ENCODE measurements around the gene DYNC1H1. TPM values are rescaled to one million over a fixed set of nuclear protein-coding genes. Genes with fewer than 3 reads are reported as not detected.
"Not testable (repeated sequence)": the region's sequence is repeated elsewhere in the genome, so short reads cannot be mapped to it uniquely, and the experiment has no call there.

DYNC1H1 gene
- total RNA-seq, 4 donors from 2014 or later = 440 to 541 (median 495) TPM

DNA sequence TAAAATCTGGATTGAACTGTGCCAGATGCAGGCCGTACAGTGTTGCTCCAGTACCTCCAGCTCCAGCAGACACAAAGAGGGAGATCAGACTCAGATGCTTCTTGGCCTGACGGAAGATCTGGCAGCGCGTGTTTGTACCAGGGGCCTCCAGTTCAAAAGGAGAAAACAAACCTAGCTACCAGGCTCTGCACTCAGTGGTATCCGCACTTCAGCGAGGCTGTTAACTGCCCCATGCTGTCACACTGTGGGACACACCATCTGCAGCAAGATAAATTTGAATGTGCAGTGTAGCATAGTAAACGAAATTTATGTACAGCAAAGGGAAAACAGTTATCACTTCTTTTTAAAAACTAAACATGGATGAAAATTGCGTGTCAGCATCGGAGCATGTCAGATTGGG lies 5.1 kb downstream of the DYNC1H1 start:
- DNase-seq (ENCODE audit: low spot score) = no peak
- TF ChIP-seq, protein P1, sequence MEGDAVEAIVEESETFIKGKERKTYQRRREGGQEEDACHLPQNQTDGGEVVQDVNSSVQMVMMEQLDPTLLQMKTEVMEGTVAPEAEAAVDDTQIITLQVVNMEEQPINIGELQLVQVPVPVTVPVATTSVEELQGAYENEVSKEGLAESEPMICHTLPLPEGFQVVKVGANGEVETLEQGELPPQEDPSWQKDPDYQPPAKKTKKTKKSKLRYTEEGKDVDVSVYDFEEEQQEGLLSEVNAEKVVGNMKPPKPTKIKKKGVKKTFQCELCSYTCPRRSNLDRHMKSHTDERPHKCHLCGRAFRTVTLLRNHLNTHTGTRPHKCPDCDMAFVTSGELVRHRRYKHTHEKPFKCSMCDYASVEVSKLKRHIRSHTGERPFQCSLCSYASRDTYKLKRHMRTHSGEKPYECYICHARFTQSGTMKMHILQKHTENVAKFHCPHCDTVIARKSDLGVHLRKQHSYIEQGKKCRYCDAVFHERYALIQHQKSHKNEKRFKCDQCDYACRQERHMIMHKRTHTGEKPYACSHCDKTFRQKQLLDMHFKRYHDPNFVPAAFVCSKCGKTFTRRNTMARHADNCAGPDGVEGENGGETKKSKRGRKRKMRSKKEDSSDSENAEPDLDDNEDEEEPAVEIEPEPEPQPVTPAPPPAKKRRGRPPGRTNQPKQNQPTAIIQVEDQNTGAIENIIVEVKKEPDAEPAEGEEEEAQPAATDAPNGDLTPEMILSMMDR (IDR thresholded peaks at IDR 0.05) = no peak
- ATAC-seq (ENCODE audit: low FRiP score) = no peak

DNA sequence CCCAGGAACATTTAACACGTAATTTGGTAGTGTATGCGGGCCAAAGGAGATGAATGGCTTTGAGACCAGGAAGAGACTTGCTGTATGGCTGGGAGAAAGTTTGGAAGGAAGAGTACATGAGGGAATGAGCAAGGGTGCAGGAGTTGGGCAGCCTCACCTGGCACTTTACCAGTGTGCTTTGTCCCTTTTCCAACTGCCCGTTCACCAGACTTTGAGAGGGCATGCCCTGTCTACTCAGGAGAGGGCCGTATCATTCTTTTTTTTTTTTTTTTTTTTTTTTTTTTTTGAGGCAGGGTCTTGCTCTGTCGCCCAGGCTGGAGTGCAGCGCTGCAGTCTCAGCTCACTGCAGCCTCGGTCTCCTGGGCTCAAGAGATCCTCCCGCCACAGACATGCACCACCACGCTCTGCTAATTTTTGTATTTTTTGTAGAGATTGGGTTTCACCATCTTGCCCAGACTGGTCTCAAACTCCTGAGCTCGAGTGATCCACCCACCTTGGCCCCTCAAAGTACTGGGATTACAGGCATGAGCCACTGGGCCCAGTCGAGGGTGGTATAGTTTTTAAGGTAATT lies 6.5 kb downstream of the DYNC1H1 start:
- no peak for ATAC-seq (ENCODE audit: low FRiP score)
- DNase-seq (ENCODE audit: low spot score) = no peak
- TF ChIP-seq, protein P1 (IDR thresholded peaks at IDR 0.05) = no peak

DNA sequence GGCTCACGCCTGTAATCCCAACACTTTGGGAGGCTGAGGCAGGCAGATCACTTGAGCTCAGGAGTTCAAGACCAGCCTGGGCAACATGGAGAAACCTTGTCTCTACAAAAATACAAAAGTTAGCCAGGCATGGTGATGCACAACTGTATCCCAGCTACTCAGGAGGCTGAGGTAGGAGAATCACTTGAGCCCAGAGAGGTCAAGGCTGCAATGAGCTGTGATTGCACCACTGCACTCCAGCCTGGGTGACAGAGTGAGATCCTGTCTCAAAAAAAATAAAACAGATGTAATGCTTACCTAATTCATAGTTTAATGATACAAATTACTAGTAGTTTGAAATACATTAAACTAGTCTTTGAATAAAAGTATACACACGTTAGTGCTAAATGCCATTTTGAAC lies 7.1 kb downstream of the DYNC1H1 start:
- ATAC-seq (ENCODE audit: low FRiP score); DNase-seq (ENCODE audit: low spot score): not testable (repeated sequence)

- TF ChIP-seq, protein P1 (IDR thresholded peaks at IDR 0.05) = no peak
- peak; percentile 99 for ATAC-seq (ENCODE audit: low FRiP score)
- peak; percentile 69 for DNase-seq (ENCODE audit: low spot score)
These were observed 7.9 kb downstream of the DYNC1H1 start for GRCh38 chr14:101972126-101972866.

- DNase-seq (ENCODE audit: low spot score) (no peak), ATAC-seq (ENCODE audit: low FRiP score) (no peak)
- TF ChIP-seq, protein P1 (IDR thresholded peaks at IDR 0.05) = no peak
These were observed 9.0 kb downstream of the DYNC1H1 start for GRCh38 chr14:101973356-101973755.

GRCh38 chr14:101975231-101975630 lies 10.9 kb downstream of the DYNC1H1 start:
- no peak for ATAC-seq (ENCODE audit: low FRiP score)
- TF ChIP-seq, protein P1 (IDR thresholded peaks at IDR 0.05) = no peak
- DNase-seq (ENCODE audit: low spot score) = no peak

- TF ChIP-seq, protein P1 (IDR thresholded peaks at IDR 0.05) = no peak
- no peak for ATAC-seq (ENCODE audit: low FRiP score)
- DNase-seq (ENCODE audit: low spot score) = no peak
These were observed 13.1 kb downstream of the DYNC1H1 start for GRCh38 chr14:101977311-101978071.

Data from omental fat pad (tissue), 4 donors.